Measurements from ENCODE around the gene KCNE4. TPM values are rescaled to one million over a fixed set of nuclear protein-coding genes. Genes with fewer than 3 reads are reported as not detected.
A peak's percentile ranks its signal among the peaks of the same experiment; 100 is the strongest.

Gene KCNE4
- total and polyA plus RNA-seq, 9 of the 15 experiments (the other 6 are each of a cell fraction or from before 2014, with no cell fraction given), result not detected

DNA sequence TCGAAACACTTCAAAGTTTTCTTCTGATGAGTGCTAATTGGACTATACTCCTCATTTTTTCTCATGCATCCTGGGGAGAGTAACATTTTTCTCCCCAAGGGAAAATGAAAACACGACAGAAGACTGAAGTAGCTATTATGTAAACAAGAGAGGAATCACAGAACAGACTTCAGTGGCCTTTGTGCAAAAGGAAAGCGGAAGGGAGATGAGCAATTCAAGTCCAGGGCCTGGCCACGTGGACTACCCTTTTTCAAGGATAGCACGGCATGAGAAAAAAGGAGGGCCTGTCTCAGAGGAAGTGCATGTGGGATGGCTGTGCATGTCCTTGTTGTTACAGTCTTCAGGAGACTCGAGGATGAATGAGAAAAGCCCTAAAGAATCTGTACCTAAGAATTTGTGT is 43.8 kb upstream of the KCNE4 start:
- POLR2A ChIA-PET, result interaction anchor here (1.1 kb wide), 1 partner anchor 36 kb away, joined by 3 read pairs; no protein-coding TSS in a partner anchor
- Histone ChIP-seq H3K4me3 (no peak overlapping the region), H3K4me2 (ENCODE audit: insufficient read depth, low read length) (no peak overlapping the region), H4K20me1 (replicated peaks; ENCODE audit: control insufficient read depth, insufficient read depth, low read length) (no peaks in the 10 kb centered on the region), H3K9ac (ENCODE audit: insufficient read depth in 1 of 2, low read depth in 2 of 2, low read length in 2 of 2) (no peak overlapping the region), H3K79me2 (ENCODE audit: control insufficient read depth, insufficient read depth, low read length) (no peaks in the 10 kb centered on the region), H3K27ac (ENCODE audit: extremely low read depth, low read depth, low read length) (no peak overlapping the region), H3K36me3 (ENCODE audit: control insufficient read depth, insufficient read depth, low read length) (no peaks in the 10 kb centered on the region), H3K27me3 (ENCODE audit: control insufficient read depth in 2 of 2, insufficient read depth in 2 of 2, low read length in 2 of 2) (no peaks in the 10 kb centered on the region), H3K4me1 (replicated peaks in 1 of 2; ENCODE audit: control insufficient read depth in 2 of 2, insufficient read depth in 2 of 2, low read length in 2 of 2) (no peaks in the 10 kb centered on the region), H3K9me1 (ENCODE audit: control insufficient read depth, insufficient read depth, low read length) (no peaks in the 10 kb centered on the region), H2AFZ (ENCODE audit: low read depth, low read length) (peak overlapping the region; percentile 32; the same call in 1 of the 2 replicates), H3K9me3 (replicated peaks; ENCODE audit: control insufficient read depth, insufficient read depth, low read depth, low read length) (no peaks in the 10 kb centered on the region)
- intact Hi-C loops (cut with micrococcal nuclease), result no loop called here
- BruUV-seq (replicated peaks), result no TSS peak
- no peak for DNase-seq (ENCODE audit: extremely low read depth in 1 of 4, low spot score in 3 of 4)
- no peak for FAIRE-seq
- no peak for ATAC-seq
- CTCF ChIA-PET (ENCODE audit: low intra/inter-chr PET ratio), result no interaction called here
- in situ Hi-C loops (cut with MboI), result no loop called here
- whole genome bisulfite sequencing (ENCODE audit: insufficient coverage, low coverage, missing lambda C conversion rate), result 4% methylated on average over 6 of the region's 6 CpGs
- TF ChIP-seq SPI1 (IDR thresholded peaks at IDR 0.05; ENCODE audit: borderline replicate concordance, low read depth, low read length), result peak; percentile 29; the same call in 1 of the 2 replicates
- TF ChIP-seq MAFK (IDR thresholded peaks at IDR 0.05; ENCODE audit: low read length), result no peak
- TF ChIP-seq ZFP1 (CRISPR knock-in tag; IDR thresholded peaks at IDR 0.05), result no peak
- TF ChIP-seq, protein P1, sequence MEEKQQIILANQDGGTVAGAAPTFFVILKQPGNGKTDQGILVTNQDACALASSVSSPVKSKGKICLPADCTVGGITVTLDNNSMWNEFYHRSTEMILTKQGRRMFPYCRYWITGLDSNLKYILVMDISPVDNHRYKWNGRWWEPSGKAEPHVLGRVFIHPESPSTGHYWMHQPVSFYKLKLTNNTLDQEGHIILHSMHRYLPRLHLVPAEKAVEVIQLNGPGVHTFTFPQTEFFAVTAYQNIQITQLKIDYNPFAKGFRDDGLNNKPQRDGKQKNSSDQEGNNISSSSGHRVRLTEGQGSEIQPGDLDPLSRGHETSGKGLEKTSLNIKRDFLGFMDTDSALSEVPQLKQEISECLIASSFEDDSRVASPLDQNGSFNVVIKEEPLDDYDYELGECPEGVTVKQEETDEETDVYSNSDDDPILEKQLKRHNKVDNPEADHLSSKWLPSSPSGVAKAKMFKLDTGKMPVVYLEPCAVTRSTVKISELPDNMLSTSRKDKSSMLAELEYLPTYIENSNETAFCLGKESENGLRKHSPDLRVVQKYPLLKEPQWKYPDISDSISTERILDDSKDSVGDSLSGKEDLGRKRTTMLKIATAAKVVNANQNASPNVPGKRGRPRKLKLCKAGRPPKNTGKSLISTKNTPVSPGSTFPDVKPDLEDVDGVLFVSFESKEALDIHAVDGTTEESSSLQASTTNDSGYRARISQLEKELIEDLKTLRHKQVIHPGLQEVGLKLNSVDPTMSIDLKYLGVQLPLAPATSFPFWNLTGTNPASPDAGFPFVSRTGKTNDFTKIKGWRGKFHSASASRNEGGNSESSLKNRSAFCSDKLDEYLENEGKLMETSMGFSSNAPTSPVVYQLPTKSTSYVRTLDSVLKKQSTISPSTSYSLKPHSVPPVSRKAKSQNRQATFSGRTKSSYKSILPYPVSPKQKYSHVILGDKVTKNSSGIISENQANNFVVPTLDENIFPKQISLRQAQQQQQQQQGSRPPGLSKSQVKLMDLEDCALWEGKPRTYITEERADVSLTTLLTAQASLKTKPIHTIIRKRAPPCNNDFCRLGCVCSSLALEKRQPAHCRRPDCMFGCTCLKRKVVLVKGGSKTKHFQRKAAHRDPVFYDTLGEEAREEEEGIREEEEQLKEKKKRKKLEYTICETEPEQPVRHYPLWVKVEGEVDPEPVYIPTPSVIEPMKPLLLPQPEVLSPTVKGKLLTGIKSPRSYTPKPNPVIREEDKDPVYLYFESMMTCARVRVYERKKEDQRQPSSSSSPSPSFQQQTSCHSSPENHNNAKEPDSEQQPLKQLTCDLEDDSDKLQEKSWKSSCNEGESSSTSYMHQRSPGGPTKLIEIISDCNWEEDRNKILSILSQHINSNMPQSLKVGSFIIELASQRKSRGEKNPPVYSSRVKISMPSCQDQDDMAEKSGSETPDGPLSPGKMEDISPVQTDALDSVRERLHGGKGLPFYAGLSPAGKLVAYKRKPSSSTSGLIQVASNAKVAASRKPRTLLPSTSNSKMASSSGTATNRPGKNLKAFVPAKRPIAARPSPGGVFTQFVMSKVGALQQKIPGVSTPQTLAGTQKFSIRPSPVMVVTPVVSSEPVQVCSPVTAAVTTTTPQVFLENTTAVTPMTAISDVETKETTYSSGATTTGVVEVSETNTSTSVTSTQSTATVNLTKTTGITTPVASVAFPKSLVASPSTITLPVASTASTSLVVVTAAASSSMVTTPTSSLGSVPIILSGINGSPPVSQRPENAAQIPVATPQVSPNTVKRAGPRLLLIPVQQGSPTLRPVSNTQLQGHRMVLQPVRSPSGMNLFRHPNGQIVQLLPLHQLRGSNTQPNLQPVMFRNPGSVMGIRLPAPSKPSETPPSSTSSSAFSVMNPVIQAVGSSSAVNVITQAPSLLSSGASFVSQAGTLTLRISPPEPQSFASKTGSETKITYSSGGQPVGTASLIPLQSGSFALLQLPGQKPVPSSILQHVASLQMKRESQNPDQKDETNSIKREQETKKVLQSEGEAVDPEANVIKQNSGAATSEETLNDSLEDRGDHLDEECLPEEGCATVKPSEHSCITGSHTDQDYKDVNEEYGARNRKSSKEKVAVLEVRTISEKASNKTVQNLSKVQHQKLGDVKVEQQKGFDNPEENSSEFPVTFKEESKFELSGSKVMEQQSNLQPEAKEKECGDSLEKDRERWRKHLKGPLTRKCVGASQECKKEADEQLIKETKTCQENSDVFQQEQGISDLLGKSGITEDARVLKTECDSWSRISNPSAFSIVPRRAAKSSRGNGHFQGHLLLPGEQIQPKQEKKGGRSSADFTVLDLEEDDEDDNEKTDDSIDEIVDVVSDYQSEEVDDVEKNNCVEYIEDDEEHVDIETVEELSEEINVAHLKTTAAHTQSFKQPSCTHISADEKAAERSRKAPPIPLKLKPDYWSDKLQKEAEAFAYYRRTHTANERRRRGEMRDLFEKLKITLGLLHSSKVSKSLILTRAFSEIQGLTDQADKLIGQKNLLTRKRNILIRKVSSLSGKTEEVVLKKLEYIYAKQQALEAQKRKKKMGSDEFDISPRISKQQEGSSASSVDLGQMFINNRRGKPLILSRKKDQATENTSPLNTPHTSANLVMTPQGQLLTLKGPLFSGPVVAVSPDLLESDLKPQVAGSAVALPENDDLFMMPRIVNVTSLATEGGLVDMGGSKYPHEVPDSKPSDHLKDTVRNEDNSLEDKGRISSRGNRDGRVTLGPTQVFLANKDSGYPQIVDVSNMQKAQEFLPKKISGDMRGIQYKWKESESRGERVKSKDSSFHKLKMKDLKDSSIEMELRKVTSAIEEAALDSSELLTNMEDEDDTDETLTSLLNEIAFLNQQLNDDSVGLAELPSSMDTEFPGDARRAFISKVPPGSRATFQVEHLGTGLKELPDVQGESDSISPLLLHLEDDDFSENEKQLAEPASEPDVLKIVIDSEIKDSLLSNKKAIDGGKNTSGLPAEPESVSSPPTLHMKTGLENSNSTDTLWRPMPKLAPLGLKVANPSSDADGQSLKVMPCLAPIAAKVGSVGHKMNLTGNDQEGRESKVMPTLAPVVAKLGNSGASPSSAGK (IDR thresholded peaks at IDR 0.05), result peak; percentile 44; the same call in 1 of the 2 replicates
- peak; percentile 70 for TF ChIP-seq L3MBTL2 (IDR thresholded peaks at IDR 0.05)
